Stomach (tissue), 4 donors: Measurements from ENCODE around the gene TXNL4A.

Experiments used
- EP300 ChIP-seq: sonication (generic); formaldehyde crosslinking; IDR thresholded peaks from one replicate; pipeline ENCODE4 v1.6.1; 2017; ENCODE audit warnings: antibody characterized with exemption
- TF ChIP-seq, protein P1 (sequence below), 7 experiments: fragments of 450-650 bp in 4 of 7; fragments of 200-600 bp in 3 of 7; sonication (generic) in 3 of 7; IDR thresholded peaks; one replicate each; pipeline ENCODE4 v1.5.1; 2016 to 2019; ENCODE audit warnings: antibody characterized with exemption in 7 of 7, control low read depth in 2 of 7, mild to moderate bottlenecking in 1 of 7

DNA sequence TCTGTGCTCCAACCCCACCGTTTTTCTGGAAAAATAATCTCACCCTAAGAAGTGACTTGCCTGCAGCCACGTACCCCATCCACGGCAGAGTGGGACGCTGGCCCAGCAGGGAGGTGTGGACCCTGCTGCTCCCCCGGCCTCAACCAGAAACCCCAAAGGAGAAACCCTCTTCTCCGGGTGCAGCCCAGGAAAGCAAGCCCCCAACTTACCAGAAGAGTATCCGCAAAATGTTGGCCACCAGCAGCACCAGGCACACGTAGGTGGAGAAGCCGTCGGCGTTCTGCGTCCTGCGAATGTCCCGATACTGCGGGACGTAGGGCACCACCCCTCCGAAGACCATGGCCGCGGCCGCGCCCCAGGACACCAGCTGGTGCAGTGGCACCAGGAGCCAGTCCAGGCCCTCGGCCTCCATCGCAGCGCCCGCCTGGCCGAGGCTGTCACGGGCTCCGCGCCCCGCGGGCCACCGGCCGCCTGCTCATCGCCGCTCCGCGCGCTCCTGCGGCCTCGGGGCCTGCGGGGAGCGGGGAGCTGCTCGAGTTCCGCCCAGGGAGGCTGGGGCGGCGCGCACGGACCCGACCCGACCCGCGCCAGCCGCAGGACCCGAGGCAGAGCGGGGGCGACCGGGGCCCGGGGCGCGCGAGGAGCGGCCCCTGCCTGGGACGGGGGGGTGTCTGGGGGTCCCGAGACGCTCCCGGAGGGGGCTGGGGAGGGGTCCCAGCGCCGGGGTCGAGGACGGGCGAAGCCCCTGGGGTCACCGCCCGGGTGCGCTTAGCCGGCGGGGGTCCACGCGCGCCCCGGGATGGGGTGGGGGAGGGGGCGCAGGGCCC is 37.6 kb downstream of the TXNL4A start:
- TF ChIP-seq, protein P1, sequence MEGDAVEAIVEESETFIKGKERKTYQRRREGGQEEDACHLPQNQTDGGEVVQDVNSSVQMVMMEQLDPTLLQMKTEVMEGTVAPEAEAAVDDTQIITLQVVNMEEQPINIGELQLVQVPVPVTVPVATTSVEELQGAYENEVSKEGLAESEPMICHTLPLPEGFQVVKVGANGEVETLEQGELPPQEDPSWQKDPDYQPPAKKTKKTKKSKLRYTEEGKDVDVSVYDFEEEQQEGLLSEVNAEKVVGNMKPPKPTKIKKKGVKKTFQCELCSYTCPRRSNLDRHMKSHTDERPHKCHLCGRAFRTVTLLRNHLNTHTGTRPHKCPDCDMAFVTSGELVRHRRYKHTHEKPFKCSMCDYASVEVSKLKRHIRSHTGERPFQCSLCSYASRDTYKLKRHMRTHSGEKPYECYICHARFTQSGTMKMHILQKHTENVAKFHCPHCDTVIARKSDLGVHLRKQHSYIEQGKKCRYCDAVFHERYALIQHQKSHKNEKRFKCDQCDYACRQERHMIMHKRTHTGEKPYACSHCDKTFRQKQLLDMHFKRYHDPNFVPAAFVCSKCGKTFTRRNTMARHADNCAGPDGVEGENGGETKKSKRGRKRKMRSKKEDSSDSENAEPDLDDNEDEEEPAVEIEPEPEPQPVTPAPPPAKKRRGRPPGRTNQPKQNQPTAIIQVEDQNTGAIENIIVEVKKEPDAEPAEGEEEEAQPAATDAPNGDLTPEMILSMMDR (IDR thresholded peaks at IDR 0.05), result no peak
- TF ChIP-seq EP300, result no peak
